Esophagus muscularis mucosa (tissue), 3 donors: ENCODE data around the gene ABHD18.
"Not testable (repeated sequence)": the region's sequence is repeated elsewhere in the genome, so short reads cannot be mapped to it uniquely, and the experiment has no call there.

ENCODE experiments used
- CTCF ChIP-seq, 3 experiments: fragments of 200-600 bp in 2 of 3; fragments of 450-650 bp in 1 of 3; sonication (generic) in 2 of 3; IDR thresholded peaks; one replicate each; pipeline ENCODE4 v1.5.1; 2017 to 2019; ENCODE audit warnings: antibody characterized with exemption in 3 of 3, mild to moderate bottlenecking in 2 of 3, moderate library complexity in 1 of 3
- POLR2A ChIP-seq: fragments of 450-650 bp; IDR thresholded peaks from one replicate; pipeline ENCODE4 v1.6.1; 2017; ENCODE audit warnings: antibody characterized with exemption, moderate library complexity, mild to moderate bottlenecking, low read depth

- not testable (repeated sequence) for TF ChIP-seq CTCF (IDR thresholded peaks at IDR 0.05); POLR2A
Measured at GRCh38 chr4:128047514-128047913, 82.3 kb downstream of the ABHD18 start.
